EL (cell line): ENCODE results near the gene ADH7.
"Not testable (repeated sequence)": the region's sequence is repeated elsewhere in the genome, so short reads cannot be mapped to it uniquely, and the experiment has no call there.

ENCODE experiments used
- DNase-seq: peaks from one replicate; pipeline ENCODE4 v3.0.0-alpha.2; 2016

Gene ADH7

GRCh38 chr4:99414902-99415301 is 20.2 kb downstream of the ADH7 start:
- not testable (repeated sequence) for DNase-seq

GRCh38 chr4:99414401-99414800 is 20.7 kb downstream of the ADH7 start:
- no peak for DNase-seq

- DNase-seq, result no peak
Measured at GRCh38 chr4:99413140-99413539, 22.0 kb downstream of the ADH7 start.

DNA sequence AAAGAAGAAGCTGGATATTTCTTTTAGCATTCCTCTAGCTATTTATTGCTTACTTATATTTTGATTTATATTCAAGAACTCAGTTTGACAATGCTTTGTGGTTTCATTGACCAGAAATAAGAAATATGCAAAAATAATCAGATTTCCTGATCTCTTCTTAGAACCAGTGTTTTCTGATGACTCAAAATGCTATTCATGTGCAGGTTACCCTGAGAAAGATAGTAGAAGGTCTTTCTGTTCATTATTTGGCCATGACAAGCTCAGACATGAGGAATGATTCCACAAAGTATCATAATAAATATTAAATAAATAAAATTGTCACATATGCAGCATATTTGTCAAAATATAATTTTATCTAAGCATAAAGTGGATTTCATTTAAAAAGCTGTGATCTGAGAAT is 24.1 kb downstream of the ADH7 start:
- DNase-seq, result no peak

DNA sequence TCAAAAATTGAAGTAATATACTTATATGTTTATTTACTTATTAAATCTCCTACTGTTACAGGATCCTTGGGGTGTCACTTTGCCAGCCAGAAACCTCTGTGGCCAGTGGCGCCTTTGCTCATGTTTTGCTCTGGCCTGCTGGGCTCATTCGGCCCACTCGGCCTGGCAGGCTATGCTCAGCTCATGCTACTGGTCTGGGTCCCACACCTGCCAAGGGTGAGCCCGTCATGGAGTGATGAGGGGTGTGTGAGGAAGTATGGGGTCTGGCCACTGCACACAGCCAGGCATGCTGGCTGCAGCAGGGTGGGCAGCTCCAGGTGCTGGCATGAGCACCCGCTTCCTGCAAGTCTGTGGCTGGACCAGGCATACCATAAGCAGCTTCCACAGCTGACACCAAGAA is 25.1 kb downstream of the ADH7 start:
- no peak for DNase-seq

GRCh38 chr4:99408346-99408745 is 26.8 kb downstream of the ADH7 start:
- DNase-seq, result no peak

DNA sequence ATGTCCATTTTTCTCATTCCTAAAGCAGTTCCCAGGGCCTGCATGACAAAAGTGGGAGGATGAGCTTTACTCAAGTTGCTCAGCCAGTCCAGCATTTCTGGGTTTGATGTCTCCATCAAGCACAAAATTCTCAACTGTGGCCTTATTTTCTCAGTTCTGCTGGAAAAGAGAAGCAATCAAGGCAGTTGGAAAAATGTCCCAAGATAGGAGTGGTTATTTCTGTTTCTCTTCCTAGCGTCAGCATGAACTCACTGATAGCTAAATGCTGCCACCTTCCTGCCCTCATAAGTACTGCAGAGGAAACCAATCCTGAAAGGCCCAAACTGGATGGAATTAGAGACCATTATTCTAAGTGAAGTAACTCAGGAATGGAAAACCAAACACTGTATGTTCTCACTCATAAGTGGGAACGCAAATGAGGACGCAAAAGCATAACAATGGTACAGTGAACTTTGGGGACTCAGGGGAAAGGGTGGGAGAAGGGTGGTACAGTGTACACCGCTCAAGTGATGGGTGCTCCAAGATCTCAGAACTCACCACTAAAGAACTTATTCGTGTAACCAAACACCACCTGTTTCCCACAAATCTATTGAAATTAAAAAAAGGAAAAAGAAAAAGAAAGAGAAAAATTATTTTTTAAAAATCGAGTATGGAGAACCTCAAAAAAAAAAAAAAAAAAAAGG is 29.6 kb downstream of the ADH7 start:
- DNase-seq, result peak; percentile 74

- peak; percentile 89 for DNase-seq
Measured at GRCh38 chr4:99404595-99405287, 30.4 kb downstream of the ADH7 start.

DNA sequence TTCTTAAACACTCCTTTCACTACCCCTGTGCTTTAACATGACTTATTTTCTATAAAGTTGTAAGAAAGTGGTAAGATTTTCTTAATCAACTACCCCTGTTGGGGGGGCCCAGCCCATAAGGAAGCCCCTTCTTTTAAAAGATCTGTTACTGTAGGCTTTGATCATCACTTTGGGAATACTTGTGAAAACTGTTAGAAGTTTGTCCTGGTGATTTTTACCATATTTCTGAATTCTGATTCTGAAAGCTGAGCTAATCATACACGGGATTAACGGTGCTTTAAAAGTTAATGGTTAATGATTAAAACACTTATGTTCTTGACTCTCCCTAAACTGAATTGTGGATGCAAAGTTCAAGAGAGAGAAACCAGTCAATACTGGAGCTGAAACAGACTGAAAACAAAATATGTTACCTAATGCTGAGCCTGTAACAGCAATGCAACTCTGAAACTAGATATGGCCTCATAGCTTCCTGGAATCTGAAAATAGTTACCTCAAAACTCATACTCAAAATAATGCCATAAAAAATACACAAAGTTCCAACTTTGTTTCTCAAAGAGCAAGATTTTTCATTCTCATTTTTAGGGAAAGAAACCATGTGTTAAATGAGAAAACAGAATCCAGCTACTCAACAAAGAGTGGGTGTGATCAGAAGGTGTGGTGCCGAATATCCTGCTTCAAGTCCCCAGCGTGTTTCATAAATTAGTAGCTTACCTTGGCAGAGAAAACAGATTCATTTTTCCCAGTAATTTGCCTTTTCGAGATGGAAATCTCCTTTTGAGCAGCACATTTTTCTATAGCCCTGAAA is 31.6 kb downstream of the ADH7 start:
- DNase-seq, result no peak

GRCh38 chr4:99402765-99403164 is 32.4 kb downstream of the ADH7 start:
- DNase-seq, result no peak

- DNase-seq, result no peak
Measured at GRCh38 chr4:99400831-99401230, 34.3 kb downstream of the ADH7 start.

DNA sequence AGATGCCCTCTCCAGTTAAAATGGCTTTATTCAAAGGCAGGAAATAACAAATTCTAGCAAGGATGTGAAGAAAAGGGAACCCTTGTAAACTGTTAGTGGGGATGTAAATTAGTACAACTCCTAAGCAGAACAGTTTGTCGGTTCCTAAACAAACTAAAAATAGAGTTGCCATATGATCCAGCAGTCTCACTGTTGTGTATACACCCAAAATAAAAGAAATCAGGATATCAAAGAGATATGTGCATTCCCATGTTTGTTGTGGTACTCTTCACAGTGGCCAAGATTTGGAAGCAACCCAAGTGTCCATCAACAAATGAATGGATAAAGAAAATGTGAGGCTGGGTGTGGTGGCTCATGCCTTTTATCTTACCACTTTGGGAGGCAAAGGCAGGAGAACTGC is 36.1 kb downstream of the ADH7 start:
- DNase-seq, result no peak

- DNase-seq, result peak; percentile 22
Measured at GRCh38 chr4:99395595-99396364, 39.4 kb downstream of the ADH7 start.

DNA sequence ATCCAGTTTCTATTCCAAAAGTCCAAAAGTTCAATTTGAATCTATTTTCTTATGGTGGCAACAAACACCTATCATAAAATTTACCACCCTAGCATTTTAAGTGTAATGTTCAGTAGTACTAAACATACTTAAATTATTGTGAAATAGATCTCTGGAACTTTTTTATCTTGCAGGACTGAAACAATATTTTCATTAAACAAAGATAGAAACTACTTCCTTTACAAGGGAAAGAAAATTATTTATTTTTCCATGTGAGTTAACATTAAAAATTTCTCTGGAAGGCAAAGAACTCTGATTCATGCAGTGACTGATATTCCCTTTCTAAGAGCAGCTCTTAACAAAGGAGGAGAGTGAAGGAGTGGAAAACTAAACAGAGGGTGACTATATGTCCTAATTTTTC is 40.2 kb downstream of the ADH7 start:
- peak; percentile 3 for DNase-seq

- peak; percentile 14 for DNase-seq
Measured at GRCh38 chr4:99390055-99390454, 45.1 kb downstream of the ADH7 start.

DNA sequence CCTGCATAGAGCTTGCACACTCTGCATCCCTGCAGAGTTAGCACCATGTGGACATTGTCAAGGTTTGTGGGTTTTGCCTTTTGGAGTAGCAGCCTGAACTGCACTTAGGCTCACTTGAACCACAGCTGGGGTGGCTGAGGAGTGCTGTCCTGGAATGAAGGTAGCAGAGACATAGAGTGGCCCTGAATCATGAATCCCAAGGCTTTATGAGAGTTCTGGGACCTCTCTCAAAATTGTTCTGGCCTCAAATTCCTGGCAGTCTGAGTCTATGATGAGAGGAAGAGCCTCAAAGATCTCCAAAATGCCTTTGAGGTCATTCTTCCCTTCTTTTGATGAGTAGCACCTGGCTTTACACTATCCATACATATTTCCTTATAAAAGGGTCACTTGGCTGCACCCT is 45.5 kb downstream of the ADH7 start:
- DNase-seq, result peak; percentile 13

DNA sequence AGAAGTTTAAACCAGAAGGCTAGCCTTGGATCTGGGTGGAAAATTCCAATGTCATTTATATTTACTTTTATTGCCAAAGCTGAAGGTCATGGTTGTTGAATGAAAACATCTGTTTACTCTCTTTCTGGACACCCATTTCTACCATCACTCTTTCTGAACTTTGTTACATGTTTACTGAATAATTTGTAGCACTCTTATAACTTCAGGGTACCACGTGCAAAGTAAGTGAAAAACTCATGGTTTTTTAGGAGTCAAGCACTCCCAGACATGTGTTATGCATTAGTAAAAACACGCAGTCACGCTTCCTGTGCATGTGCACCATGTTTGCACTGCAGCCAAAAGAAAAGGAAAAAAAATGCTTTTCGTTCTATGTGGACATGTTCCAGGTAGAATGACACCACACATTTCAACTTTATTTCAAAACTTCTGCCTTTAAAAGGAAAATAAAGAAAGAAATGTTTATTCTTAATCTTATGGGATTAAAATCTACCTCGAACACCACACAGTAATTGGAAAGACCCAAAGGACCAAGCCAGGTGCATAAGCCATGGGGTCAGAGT is 51.2 kb downstream of the ADH7 start:
- peak; percentile 58 for DNase-seq

GRCh38 chr4:99383399-99383798 is 51.7 kb downstream of the ADH7 start:
- no peak for DNase-seq

- no peak for DNase-seq
Measured at GRCh38 chr4:99382745-99383360, 52.3 kb downstream of the ADH7 start.

GRCh38 chr4:99381588-99382175 is 53.5 kb downstream of the ADH7 start:
- no peak for DNase-seq

DNA sequence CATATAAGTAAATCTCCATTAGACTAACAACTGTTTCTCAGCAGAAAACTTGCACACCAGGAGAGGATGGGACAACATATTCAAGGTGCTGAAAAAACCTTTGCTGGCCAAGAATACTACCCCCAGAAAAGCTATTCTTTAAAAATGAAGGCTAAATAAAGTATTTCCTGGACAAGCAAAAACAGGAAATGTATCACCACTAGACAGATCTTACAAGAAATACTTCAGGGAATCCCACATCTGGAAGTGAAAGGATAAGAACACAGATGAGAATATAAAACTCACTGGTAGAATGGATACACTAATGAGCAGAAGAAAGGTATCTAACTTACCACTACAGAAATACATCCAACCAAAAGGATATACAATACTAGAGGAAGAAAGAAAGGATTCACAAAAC is 55.6 kb downstream of the ADH7 start:
- DNase-seq, result no peak

GRCh38 chr4:99378876-99379275 is 56.3 kb downstream of the ADH7 start:
- DNase-seq, result no peak
